ENCODE measurements around the gene KIF1B. TPM values are rescaled to one million over a fixed set of nuclear protein-coding genes. Genes with fewer than 3 reads are reported as not detected.

Gene KIF1B
- total and polyA plus RNA-seq, 10 of the 15 experiments (the other 5 are each of a cell fraction or from before 2014, with no cell fraction given) = 2.1 to 16.5 (median 8.7) TPM

- TF ChIP-seq, protein P1, sequence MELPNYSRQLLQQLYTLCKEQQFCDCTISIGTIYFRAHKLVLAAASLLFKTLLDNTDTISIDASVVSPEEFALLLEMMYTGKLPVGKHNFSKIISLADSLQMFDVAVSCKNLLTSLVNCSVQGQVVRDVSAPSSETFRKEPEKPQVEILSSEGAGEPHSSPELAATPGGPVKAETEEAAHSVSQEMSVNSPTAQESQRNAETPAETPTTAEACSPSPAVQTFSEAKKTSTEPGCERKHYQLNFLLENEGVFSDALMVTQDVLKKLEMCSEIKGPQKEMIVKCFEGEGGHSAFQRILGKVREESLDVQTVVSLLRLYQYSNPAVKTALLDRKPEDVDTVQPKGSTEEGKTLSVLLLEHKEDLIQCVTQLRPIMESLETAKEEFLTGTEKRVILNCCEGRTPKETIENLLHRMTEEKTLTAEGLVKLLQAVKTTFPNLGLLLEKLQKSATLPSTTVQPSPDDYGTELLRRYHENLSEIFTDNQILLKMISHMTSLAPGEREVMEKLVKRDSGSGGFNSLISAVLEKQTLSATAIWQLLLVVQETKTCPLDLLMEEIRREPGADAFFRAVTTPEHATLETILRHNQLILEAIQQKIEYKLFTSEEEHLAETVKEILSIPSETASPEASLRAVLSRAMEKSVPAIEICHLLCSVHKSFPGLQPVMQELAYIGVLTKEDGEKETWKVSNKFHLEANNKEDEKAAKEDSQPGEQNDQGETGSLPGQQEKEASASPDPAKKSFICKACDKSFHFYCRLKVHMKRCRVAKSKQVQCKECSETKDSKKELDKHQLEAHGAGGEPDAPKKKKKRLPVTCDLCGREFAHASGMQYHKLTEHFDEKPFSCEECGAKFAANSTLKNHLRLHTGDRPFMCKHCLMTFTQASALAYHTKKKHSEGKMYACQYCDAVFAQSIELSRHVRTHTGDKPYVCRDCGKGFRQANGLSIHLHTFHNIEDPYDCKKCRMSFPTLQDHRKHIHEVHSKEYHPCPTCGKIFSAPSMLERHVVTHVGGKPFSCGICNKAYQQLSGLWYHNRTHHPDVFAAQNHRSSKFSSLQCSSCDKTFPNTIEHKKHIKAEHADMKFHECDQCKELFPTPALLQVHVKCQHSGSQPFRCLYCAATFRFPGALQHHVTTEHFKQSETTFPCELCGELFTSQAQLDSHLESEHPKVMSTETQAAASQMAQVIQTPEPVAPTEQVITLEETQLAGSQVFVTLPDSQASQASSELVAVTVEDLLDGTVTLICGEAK (IDR thresholded peaks at IDR 0.05; ENCODE audit: borderline replicate concordance) = no peak
- TF ChIP-seq HDAC2 (IDR thresholded peaks at IDR 0.05) (no peak), CEBPB (IDR thresholded peaks at IDR 0.05; ENCODE audit: borderline replicate concordance in 1 of 2, low read depth in 2 of 2, low read length in 2 of 2) (no peak), BCL3 (IDR thresholded peaks at IDR 0.05; ENCODE audit: borderline replicate concordance, insufficient read depth, low read depth, low read length, poor library complexity, severe bottlenecking) (no peak), E2F4 (IDR thresholded peaks at IDR 0.05; ENCODE audit: low read depth, low read length) (no peak)
Observed at GRCh38 chr1:10400013-10400412, 189.6 kb downstream of the KIF1B start (continued).
